Right renal cortex interstitium (tissue), 3 donors: Measurements from ENCODE around the gene LRRC74B. TPM values are rescaled to one million over a fixed set of nuclear protein-coding genes. Genes with fewer than 3 reads are reported as not detected.
"Not testable (repeated sequence)": the region's sequence is repeated elsewhere in the genome, so short reads cannot be mapped to it uniquely, and the experiment has no call there.

ENCODE experiments used
- DNase-seq, 3 donors: peaks; one replicate each; pipeline ENCODE4 v3.0.0-alpha.2; 2013; ENCODE audit warnings: low read depth in 3 of 3, low spot score in 2 of 3
- polyA plus RNA-seq, 3 donors: library from polyadenylated mRNA; unstranded; fragments of 120-200 nt; gene quantifications; one replicate each; pipeline ENCODE4 v1.2.1, GENCODE V29; 2013; ENCODE audit not compliant: insufficient read length in 3 of 3

The LRRC74B gene
- polyA plus RNA-seq, 3 donors: 0.07 to 0.20 (median 0.11) TPM

DNA sequence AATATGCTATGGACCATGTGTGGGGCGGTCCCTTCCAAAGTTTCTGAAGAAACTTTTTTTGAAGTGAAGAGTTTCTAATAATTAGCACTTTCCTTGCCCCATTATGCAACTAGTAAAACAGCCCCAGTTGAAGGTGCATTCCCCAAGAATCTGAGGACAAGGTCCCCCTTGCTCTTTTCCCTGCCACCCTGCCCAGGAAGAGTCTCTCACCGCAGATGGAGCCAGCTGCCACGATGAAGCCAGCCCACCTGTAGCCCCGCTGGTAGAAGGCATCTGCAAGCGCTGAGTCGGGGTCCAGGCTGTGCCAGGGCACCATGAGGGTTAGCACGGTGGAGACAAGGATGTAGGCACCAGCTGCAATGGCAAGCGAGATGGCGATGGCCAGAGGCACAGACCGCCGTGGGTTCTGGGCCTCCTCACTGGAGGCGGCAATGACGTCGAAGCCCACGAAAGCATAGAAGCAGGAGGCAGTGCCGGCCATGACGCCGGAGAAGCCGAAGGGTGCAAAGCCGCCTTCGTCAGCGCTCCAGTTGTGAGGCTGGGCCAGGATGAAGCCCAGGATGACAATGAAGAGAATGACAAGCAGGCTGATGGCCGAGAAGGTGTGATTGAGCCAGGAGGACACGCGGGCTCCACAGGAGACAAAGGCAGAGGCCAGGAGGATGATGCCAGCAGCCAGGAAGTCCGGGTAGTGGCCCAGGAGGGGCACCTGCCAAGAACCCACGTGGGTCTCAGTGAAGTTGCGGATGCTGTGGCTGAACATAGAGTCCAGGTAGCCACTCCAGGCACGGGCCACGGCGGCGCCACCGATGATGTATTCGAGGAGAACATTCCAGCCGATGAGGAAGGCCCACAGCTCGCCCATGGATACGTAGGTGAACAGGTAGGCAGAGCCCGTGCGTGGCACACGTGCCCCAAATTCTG is 14.9 kb upstream of the LRRC74B start:
- no peak for DNase-seq

DNA sequence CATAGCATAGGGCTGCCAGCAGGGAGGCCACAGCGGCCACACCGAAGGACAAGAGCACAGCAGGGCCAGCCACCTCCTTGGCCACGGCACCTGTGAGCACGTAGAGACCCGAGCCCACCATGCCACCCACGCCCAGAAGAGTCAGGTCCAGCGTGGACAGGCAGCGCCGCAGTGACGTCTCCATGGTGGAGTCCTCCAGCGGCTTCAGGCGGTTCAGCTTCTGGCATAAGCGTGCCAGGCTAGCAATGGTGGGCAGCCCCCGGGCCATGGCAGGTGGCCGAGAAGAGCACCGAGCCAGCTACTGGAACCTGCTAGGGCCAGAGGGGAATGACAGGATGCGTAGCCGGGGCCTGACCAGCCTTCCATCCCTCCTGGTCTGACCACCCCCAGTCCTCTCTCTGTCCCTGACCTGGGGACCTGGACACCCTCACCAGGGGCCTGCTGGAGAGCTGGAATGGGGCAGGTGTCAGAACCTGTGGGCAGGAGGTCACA is 14.2 kb upstream of the LRRC74B start:
- DNase-seq: no peak

DNA sequence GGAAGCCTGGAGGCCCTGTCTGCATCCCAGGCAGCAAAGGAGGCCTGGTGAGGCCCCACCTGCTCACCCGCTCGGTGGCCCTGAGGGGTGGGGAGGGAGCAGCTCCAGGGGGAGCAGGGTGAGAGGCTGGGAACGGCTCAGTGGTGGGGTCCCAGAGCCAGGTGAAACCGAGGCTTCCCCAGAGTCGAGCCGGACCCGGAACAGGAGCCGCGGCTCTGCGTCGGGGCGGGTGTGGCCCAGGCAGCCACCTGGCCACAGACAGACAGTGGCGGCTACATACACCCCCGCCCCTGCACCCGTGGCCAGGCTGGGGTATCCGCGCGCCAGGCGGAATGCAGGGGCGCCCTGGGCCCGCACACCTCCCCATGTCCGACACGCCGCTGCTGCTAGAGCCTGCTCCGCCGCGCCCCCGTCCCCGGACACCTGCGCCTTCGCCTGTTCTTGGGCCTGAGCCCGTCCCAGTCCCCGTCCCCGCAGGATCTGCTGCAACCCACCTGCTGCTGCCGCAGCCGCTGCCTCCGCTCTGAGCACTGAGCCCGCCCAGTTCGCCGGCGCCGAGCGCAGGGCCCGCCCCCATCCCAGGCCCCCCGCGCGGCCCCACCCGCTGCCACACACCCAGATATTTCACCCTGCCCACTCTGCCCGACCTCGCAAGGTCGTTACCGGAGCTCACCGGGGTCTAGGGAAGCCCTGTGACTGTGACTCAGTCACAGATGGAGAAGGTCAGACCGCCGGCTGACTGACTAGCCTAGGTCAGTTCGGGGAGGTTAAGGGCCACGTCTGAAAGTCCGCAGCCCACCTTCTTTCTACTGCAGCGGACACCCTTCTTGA is 13.5 kb upstream of the LRRC74B start, which contains the start of gene SLC7A4:
Gene SLC7A4 (minus strand): TSS at position 525 of the 831 bp plus-strand sequence. CDS start 749 bp downstream, outside the sequence.
- no peak for DNase-seq

DNA sequence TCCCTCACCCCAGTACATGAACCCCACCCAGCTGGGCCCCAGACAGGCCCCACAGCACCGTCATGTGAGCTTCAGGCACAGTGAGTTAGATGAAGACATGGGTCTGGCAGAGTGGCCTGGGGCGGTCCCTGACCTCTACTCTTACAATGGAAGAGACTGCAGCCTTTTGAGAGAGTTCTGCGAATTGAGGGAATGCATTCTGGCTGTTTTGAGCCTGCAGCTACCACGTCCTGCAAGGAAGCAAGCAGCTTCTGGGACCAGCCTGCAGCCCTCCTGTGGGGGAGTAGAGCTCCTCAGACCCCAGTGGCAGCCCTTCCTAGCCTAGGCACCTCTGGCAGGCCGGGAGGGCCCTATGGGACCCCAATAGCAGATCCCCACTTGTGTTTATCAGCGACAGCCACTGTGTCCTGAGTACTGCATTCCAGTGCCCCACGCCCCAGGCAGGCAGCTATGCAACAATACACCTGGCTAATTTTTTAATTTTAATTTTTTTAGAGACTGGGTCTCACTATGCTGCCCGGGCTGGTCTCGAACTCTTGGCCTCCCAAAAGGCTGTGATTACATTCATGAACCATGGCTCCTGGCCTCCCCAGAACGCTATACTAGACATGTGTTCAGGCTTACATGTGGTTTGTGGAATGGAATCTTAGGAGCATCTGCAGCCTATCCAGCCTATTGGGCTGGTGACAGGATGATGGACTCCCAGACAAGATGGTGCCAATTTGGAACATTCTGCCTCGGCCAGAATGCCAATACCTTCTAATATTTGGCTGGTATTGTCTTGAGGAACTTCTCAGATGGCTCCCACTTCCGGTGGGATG is 12.7 kb upstream of the LRRC74B start:
- DNase-seq: no peak

DNA sequence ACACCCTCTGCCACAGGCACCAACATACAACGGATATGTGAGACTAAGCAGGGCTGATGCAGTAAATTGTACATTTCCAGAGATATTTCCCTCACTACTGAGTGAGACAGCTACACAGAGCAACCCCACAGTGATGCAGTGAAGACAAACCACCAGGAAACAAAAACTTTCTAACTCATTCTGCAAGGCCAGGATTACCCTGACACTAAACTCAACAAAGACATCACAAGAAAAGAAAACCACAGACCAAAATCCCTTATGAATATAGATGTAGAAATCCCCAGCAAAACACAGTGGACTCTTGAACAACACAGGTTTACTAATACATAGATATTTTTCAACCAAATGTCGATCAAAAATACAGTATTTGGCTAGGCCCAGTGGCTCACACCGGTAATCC is 11.9 kb upstream of the LRRC74B start:
- no peak for DNase-seq

DNA sequence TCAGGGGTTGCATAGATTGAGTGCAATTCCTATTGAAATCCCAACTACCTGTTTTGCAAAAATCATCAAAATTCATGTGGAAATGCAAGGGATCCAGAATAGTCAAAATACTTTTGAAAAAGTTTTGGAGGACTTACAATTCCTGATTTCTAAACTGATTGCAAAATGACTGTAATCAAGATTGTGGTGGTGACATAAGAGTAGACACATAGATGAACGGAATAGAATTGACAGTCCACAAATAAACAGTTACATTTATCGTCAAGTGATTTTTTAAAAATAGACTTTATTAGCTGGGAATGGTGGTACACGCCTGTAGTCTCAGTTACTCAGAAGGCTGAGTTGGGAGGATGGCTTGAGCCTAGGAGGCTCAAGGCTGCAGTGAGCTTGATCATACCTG is 10.8 kb upstream of the LRRC74B start:
- DNase-seq: no peak

DNA sequence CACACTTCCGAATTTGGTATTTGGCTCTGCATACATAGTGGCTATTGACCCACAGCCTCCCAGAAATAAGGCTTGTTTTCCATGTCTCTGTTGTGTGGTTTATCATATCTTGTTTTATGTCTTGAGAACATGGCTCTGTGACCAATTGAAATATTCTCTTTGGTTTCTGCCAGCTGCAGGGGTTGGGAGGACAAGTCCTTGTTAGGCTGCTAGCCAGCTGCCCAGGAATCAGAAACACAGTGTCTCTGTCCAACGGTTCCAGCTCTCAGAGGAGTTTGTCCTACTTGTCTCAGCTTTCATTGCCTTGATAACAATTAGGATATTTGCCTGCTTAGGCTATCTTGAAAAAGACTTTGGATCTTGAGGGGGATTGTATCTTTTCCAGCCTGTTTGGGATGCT is 7.3 kb upstream of the LRRC74B start:
- no peak for DNase-seq

DNA sequence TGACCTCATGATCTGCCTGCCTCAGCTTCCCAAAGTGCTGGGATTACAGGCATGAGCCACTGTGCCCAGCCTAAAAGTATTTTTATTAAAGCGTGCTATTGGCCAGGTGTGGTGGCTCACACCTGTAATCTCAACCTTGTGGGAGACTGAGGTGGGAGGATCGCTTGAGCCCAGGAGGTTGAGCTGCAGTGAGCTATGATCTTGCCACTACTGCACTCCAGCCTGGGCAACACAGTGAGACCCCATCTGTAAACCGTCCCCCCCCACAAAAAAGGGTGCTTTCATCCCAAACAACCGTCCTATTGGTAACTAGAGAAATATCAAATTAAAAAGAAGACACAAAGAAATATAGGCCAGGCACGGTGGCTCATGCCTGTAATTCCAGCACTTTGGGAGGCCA is 6.6 kb upstream of the LRRC74B start:
- not testable (repeated sequence) for DNase-seq

DNA sequence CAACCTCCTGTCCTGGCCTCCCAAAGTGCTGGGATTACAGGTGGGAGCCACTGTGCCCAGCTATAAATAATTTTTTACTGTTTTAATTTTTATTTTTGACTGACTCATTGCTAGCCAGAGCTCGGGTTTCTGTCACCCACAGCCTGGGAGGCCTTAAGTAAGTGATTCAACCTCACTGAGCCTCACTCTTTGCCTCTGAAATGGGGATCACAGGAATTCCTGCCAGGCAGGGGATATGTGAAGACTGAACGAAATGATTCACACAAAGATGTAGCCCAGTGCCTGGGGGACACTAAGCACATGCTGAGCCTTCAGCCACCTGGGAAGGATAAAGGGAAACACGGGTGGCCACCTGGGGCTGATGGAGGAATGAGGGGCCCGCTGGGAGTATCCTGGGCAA is 3.8 kb upstream of the LRRC74B start:
- DNase-seq: no peak

DNA sequence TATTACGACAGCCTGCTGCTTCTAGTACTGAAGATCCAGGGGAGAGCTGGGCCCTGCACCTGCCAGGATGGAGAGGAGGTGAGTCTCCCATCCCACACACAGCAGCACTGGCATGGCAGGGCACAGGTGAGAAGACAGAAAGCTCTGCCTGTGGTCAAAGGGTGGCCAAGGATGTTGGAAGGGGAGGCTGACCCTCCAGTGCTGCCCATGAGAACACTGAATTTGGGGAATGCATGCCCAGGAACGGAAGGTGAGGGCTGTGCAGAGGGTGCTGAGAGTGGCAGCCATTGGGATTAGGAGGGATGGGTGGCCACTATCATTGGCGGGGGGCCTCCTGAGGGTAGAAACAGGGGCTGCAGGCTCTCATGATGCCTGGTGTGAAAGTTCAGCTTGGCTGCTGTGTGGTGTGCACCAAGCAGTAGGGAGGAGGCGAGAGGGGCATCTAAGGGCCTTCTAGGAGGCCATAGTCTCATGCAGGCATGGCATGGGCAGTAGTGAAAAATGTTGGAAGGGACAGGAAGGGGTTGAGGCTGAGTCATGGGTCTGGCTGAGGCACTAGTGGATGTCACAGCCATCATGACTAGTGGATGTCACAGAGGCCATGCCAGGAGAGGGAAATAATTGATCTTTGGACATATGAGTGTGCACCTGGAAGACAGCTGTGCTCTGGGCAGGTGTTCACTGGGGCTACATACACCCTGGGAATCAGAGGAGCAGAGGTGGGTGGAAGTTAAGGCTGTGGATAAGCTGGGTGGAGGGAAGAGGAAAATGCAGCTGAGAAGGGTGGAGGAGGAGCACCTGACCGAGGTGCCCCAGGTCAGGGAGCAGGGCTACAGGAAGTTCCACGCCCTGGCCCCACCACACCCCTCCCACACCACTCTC is 2.5 kb upstream of the LRRC74B start:
- DNase-seq: no peak

DNA sequence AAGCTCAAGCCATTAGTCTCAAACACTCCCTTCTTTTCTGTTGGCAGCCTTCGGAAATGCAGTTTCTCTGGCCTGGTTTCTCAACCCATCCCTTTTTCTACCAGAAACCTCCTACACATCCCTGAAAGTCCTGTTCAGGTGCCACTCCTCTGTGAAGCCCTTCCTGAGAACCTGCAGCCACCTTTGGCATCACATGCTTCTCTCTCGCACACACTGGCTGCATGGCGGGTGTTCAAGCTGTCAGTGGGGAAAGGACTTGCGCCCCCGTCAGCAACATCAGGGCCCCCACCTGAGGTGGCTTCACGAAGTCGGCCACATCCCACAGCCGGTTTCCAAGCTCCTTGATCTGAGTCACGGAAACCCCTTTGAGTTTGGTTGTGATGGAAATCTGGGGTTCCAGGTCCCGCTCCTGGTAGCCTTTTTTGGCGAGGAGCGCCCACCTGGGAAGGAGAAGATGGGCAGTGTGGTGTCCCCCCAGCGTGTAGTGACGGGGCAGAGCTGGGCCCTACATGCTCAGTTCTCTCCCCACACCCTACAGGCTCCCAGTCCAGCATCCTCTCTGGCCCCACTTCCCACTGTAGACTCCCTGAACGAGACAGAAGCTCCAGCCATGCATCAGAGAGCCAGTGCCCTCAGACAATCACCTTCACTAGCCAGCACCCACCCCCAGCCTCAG is 1.7 kb upstream of the LRRC74B start:
- DNase-seq: no peak

DNA sequence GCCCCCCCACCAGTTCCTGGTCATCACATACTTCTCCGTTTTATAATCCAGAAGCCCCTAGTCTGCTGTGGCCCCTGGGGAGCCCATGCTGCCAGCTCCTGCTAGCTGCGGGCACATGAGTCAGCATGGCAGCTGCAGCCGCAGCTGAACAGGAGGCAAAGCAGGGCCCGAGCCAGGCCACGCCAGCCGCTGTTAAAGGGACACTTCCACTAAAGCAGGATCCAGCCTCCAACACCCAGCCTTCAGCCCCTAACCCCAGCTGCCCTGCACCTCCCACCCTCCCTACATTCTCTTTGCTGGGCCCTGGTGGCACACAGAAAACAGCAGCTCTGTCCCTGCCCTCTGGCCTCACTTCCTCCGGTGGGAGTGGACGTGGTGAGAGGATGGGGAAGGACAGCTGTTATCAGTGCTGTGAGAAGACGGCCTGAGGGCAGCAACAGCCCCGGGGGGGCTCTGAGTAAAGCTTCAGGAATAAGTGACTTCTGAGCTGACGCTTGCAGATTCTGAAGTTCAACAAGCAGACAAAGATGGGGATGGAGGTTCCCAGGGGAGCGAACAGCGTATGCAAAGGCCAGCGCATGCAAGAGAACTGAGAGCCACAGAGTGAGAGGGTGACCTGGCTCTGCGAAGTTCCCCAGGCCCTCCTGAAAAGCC is 688 bp upstream of the LRRC74B start:
- DNase-seq: no peak

DNA sequence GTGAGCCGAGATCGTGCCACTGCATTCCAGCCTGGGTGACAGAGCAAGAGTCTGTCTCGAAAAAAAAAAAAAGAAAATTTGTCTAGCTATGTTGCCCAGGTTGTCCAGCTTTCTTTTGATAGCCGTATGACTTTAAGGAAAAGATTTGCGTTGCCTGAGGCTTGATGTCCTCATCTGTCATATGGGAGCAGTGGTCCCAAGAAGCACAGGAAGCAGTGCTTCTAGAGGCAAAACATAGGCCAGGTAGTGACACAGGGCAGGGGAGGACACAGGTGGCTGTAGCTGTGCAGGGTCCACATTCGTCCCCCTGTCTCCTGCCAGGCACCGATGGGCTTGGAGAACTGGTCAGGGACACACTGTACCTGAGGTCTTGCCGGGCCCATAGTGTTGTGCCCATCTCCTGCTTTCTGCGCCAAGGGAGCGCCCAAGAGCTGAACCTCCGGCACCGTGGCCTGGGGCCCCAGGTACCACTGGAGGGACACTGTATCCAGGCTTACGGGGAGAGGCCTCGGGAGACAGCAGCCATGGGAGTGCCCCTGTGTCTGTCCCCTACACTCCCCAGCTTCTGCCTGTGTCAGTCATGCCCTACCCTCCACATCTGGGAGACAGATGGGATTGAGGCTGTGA is 1.4 kb downstream of the LRRC74B start:
- no peak for DNase-seq

DNA sequence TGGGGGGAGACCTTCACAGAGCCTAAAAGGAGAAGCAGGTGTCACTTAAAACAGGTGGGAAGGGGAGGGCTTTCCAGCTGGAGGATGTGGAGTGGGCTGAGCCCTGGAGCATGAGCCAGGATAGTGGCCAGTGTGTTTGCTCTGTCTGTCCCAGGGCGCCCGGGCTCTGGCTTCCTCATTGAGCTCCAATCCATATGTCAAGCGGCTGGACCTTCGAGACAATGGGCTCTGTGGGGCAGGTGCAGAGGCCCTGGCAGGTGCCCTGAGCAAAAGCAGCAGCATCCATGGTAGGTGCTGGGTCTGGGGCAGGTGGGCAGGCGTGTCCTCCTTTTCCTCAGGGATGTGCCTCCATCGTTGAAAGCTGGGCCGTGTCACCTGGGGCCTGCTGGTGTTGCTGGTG is 2.0 kb downstream of the LRRC74B start:
- no peak for DNase-seq

DNA sequence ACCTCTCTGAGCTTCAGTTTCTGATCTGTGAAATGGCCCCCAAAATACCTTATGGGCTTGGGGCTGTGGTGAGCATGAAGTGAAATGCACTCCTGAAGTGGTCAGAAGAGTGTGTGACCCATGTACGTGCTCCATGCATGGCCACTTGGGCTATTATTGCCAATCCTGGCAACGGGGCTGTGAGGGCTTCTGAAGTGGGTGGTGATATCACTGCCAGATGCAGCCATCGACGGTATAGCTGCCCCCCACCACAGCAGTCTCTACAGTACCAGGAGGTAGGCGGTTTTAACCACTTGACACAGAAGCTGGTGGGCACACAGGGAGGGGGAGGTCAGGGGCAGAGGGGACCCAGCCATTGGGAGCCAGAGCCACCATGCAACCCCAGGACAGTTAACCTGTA is 2.7 kb downstream of the LRRC74B start:
- not testable (repeated sequence) for DNase-seq

DNA sequence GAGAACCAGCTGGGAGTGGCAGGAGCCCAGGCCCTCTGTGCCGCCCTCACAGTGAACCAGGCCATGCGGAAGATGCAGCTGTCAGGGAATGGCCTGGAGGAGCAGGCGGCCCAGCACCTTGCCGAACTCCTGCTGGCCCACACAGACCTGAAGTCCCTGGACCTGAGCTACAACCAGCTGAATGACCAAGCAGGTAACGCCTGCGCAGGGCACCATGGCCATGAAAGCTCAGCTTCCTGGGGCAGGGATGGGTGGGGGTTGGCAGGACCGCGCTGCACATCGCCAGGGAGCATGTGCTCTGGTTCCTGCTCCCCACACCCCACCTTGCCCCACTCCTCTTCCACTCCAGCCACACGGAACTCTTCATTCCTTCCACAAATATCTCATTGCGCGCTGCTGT is 3.2 kb downstream of the LRRC74B start:
- not testable (repeated sequence) for DNase-seq

DNA sequence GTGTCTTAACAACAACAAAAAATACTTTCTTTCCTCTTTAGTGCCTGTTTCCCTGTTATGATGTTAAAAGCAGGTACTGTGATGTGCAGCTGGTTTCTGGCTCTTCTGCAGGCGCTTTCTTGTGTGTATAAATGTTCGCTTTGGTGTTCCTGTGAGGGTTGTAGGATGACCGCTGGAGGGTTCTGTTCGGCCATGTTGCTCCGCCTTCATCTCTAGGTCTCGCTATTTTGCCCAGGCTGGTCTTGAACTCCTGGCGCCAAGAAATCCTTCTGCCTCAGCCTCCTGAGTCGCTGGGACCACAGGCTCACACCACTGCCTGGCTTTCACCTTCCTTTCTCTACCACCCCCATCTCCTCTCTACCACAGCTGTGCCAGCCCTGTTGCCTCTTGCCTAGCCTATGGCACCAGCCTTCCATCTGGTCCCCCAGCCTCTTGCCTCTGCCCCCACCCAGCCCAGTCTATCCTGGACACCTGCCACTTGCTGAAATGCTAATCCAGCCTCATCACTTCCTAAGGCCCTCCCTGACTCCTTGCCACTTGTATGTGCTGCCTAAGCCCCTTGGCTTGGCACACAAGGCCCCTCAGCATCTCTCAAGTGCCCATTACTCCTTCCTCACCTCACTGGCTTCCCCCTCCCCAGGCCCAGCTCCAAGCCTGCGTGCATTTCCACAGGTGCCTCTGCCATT is 5.5 kb downstream of the LRRC74B start:
- DNase-seq: no peak
